ENCODE data around the gene PPARA.
"Not testable (repeated sequence)": the region's sequence is repeated elsewhere in the genome, so short reads cannot be mapped to it uniquely, and the experiment has no call there.

Gene PPARA

GRCh38 chr22:46126853-46127385 is 23.4 kb upstream of the PPARA start:
- DNase-seq (ENCODE audit: low read depth) = no peak

GRCh38 chr22:46127556-46127955 is 22.8 kb upstream of the PPARA start:
- DNase-seq (ENCODE audit: low read depth) = no peak

GRCh38 chr22:46128606-46129005 is 21.7 kb upstream of the PPARA start:
- no peak for DNase-seq (ENCODE audit: low read depth)

- no peak for DNase-seq (ENCODE audit: low read depth)
Observed at GRCh38 chr22:46129390-46130041, 20.8 kb upstream of the PPARA start.

- DNase-seq (ENCODE audit: low read depth) = no peak
Observed at GRCh38 chr22:46131151-46131587, 19.2 kb upstream of the PPARA start.

- not testable (repeated sequence) for DNase-seq (ENCODE audit: low read depth)
Observed at GRCh38 chr22:46132193-46132829, 18.0 kb upstream of the PPARA start.

GRCh38 chr22:46132830-46133587 is 17.3 kb upstream of the PPARA start:
- no peak for DNase-seq (ENCODE audit: low read depth)

GRCh38 chr22:46133588-46133855 is 16.8 kb upstream of the PPARA start:
- DNase-seq (ENCODE audit: low read depth) = no peak

- DNase-seq (ENCODE audit: low read depth) = no peak
Observed at GRCh38 chr22:46134111-46134705, 16.1 kb upstream of the PPARA start.

GRCh38 chr22:46135611-46136485 is 14.5 kb upstream of the PPARA start:
- DNase-seq (ENCODE audit: low read depth) = no peak

- DNase-seq (ENCODE audit: low read depth) = no peak
Observed at GRCh38 chr22:46136486-46137217, 13.7 kb upstream of the PPARA start.

- no peak for DNase-seq (ENCODE audit: low read depth)
Observed at GRCh38 chr22:46137218-46137766, 13.0 kb upstream of the PPARA start.

- no peak for DNase-seq (ENCODE audit: low read depth)
Observed at GRCh38 chr22:46138058-46138797, 12.1 kb upstream of the PPARA start.

GRCh38 chr22:46139417-46139816 is 10.9 kb upstream of the PPARA start:
- DNase-seq (ENCODE audit: low read depth) = not testable (repeated sequence)

- no peak for DNase-seq (ENCODE audit: low read depth)
Observed at GRCh38 chr22:46139895-46140350, 10.4 kb upstream of the PPARA start.

- no peak for DNase-seq (ENCODE audit: low read depth)
Observed at GRCh38 chr22:46140989-46141928, 9.1 kb upstream of the PPARA start.

GRCh38 chr22:46142548-46143490 is 7.5 kb upstream of the PPARA start:
- DNase-seq (ENCODE audit: low read depth) = no peak
